K562 (cell line): Measurements from ENCODE around the gene PODN. TPM values are rescaled to one million over a fixed set of nuclear protein-coding genes. Genes with fewer than 3 reads are reported as not detected.

Experiments
- ATAC-seq: fragments of 200-7000 bp; cut with Tn5 transposase; 3 replicates; pipeline ENCODE4 v1.9.1; 2020; ENCODE audit warnings: moderate library complexity
- BruUV-seq: library from RNA; stranded (reverse); fragments of 400-500 nt; replicated peaks from 2 replicates; lab custom pipeline; 2021; lab: Mats Ljungman, UMichigan
- CTCF ChIA-PET: fragments of 300-600 bp; formaldehyde crosslinking; extraction: SDS; loops from one replicate; lab custom pipeline; 2021; ENCODE audit warnings: low intra/inter-chr PET ratio; lab: Yijun Ruan, JAX
- POLR2A ChIA-PET: fragments of 300-600, 350-650 bp; sonication (Branson Sonifier 250); formaldehyde crosslinking; extraction: SDS; loops from one replicate; lab custom pipeline; 2021; ENCODE audit warnings: antibody characterized with exemption, inconsistent platforms; lab: Yijun Ruan, JAX
- DNase-seq, 4 experiments: peaks; one replicate each; pipeline versions ENCODE4 v3.0.0 to v3.0.0-alpha.2; 2011 to 2018; ENCODE audit warnings: low spot score in 3 of 4, mixed read lengths in 3 of 4; ENCODE audit errors: extremely low read depth in 1 of 4
- FAIRE-seq: peaks from 2 replicates; lab custom pipeline; 2011; peaks lifted over from hg19 to GRCh38; lab: Jason Lieb, UNC
- H2AFZ ChIP-seq: 2 replicates; pipeline ENCODE4 v1.6.0; 2011; ENCODE audit warnings: low read depth, low read length, control low read depth, inconsistent platforms
- H3K27ac ChIP-seq: fragments of 200-600 bp; 3 replicates; pipeline ENCODE4 v1.8.0; 2011; ENCODE audit warnings: low read depth, mild to moderate bottlenecking, control low read depth, inconsistent platforms, low read length, moderate library complexity, mixed read lengths; ENCODE audit errors: extremely low read depth
- H3K27me3 ChIP-seq, 2 experiments: fragments of 300-600 bp in 1 of 2; 2 replicates in 1 of 2; 3 replicates in 1 of 2; pipeline versions ENCODE4 v1.6.0 to v1.8.0; 2011; ENCODE audit warnings: inconsistent platforms in 2 of 2, low read length in 2 of 2, mild to moderate bottlenecking in 1 of 2, mixed read lengths in 1 of 2, moderate library complexity in 1 of 2; ENCODE audit not compliant: control insufficient read depth in 2 of 2, insufficient read depth in 2 of 2
- H3K36me3 ChIP-seq: fragments of 300-600 bp; 3 replicates; pipeline ENCODE4 v1.8.0; 2011; ENCODE audit warnings: mild to moderate bottlenecking, low read length, inconsistent platforms; ENCODE audit not compliant: control insufficient read depth, insufficient read depth
- H3K4me1 ChIP-seq, 2 experiments: fragments of 200-600 bp in 1 of 2; replicated peaks in 1 of 2; 2 replicates in 1 of 2; 3 replicates in 1 of 2; pipeline versions ENCODE4 v1.5.1 to v1.8.0; 2011; ENCODE audit warnings: inconsistent platforms in 2 of 2, low read length in 2 of 2, mild to moderate bottlenecking in 1 of 2, mixed read lengths in 1 of 2, moderate library complexity in 1 of 2; ENCODE audit not compliant: control insufficient read depth in 2 of 2, insufficient read depth in 2 of 2
- H3K4me2 ChIP-seq: 2 replicates; pipeline ENCODE4 v1.6.1; 2011; ENCODE audit warnings: low read length, control low read depth, inconsistent platforms, mixed read lengths; ENCODE audit not compliant: insufficient read depth
- H3K4me3 ChIP-seq: fragments of 200-600 bp; sonication (generic), shearing (Covaris generic); 2 replicates; pipeline ENCODE4 v1.5.1; 2016; ENCODE audit warnings: control low read depth, inconsistent platforms
- H3K79me2 ChIP-seq: fragments of 200-600 bp; 3 replicates; pipeline ENCODE4 v1.8.0; 2011; ENCODE audit warnings: low read length, inconsistent platforms; ENCODE audit not compliant: control insufficient read depth, insufficient read depth
- H3K9ac ChIP-seq, 2 experiments: 2 replicates each; pipeline versions ENCODE4 v1.6.0 to v1.6.1; 2011; ENCODE audit warnings: low read depth in 2 of 2, low read length in 2 of 2, control low read depth in 1 of 2, inconsistent platforms in 1 of 2, mild to moderate bottlenecking in 1 of 2, mixed read lengths in 1 of 2; ENCODE audit not compliant: insufficient read depth in 1 of 2
- H3K9me1 ChIP-seq: one replicate; pipeline ENCODE4 v1.6.0; 2011; ENCODE audit warnings: inconsistent platforms, mild to moderate bottlenecking, low read length, moderate library complexity; ENCODE audit not compliant: control insufficient read depth, insufficient read depth
- H3K9me3 ChIP-seq: replicated peaks from 2 replicates; pipeline ENCODE4 v1.5.1; 2011; ENCODE audit warnings: low read depth, low read length, inconsistent platforms; ENCODE audit not compliant: control insufficient read depth, insufficient read depth
- H4K20me1 ChIP-seq: replicated peaks from 2 replicates; pipeline ENCODE4 v1.6.1; 2011; ENCODE audit warnings: low read length, inconsistent platforms, mixed read lengths; ENCODE audit not compliant: control insufficient read depth, insufficient read depth
- DPF2 ChIP-seq: fragments of 450-650 bp; IDR thresholded peaks from 2 replicates; pipeline ENCODE4 v1.6.1; 2016
- HOMEZ ChIP-seq: fragments of 250-450 bp; sonication (Bioruptor Pico); IDR thresholded peaks from 2 replicates; pipeline ENCODE4 v1.4.0; 2020; ENCODE audit warnings: mild to moderate bottlenecking, moderate library complexity
- MTA1 ChIP-seq: fragments of 450-650 bp; IDR thresholded peaks from 2 replicates; pipeline ENCODE4 v1.6.1; 2017; ENCODE audit warnings: borderline replicate concordance
- SMARCA4 ChIP-seq: fragments of 450-650 bp; IDR thresholded peaks from 2 replicates; pipeline ENCODE4 v1.6.1; 2016
- ZBTB7A ChIP-seq: IDR thresholded peaks from 2 replicates; pipeline ENCODE4 v1.6.1; 2011; ENCODE audit warnings: low read depth, mild to moderate bottlenecking, low read length, moderate library complexity, borderline replicate concordance; ENCODE audit not compliant: control insufficient read depth
- WGBS: fragments of 100-300 bp; shearing (Covaris generic); methylation state at CpG from one replicate; pipeline ENCODE4 v1.1.6; 2016; ENCODE audit warnings: low coverage, mixed read lengths; ENCODE audit not compliant: insufficient coverage; ENCODE audit errors: missing lambda C conversion rate; 5-methylcytosine and 5-hydroxymethylcytosine counted together
- in situ Hi-C: fragments of 300-500 bp; cut with MboI; formaldehyde crosslinking; loops from 4 replicates; pipeline ENCODE4 v1.15.0; 2018; ENCODE audit warnings: inconsistent platforms, mixed read lengths
- intact Hi-C: fragments of 100-400 bp; cut with micrococcal nuclease; formaldehyde crosslinking; loops from 2 replicates; pipeline ENCODE4 v1.14.2; 2022
- polyA plus RNA-seq, 8 experiments: library from polyadenylated mRNA; depleted of rRNA in 4 of 8; stranded (reverse) in 5 of 8; unstranded in 3 of 8; fragments of >200 nt; fragmentation: Nextera tagmentation in 2 of 8; fragmentation: Illumina TruSeq in 1 of 8; extraction: Ambion mirVana in 2 of 8; extraction: Trizol in 1 of 8; gene quantifications; 2 replicates each; pipeline versions ENCODE4 v1.2.1 to v1.2.3, GENCODE V29; 2011 to 2014; ENCODE audit warnings: inconsistent platforms in 1 of 8, missing spikeins in 1 of 8
- total RNA-seq, 7 experiments: library from RNA; depleted of rRNA in 6 of 7; stranded (reverse); fragments of >200 nt in 6 of 7; fragmentation: Illumina TruSeq in 2 of 7; extraction: Trizol in 2 of 7; gene quantifications; 2 replicates each; pipeline versions ENCODE4 v1.2.1 to v1.2.3, GENCODE V29; 2011 to 2021; ENCODE audit warnings: low replicate concordance in 1 of 7

Gene PODN
- total and polyA plus RNA-seq, 9 of the 15 experiments (the other 6 are each of a cell fraction or from before 2014, with no cell fraction given): not detected

DNA sequence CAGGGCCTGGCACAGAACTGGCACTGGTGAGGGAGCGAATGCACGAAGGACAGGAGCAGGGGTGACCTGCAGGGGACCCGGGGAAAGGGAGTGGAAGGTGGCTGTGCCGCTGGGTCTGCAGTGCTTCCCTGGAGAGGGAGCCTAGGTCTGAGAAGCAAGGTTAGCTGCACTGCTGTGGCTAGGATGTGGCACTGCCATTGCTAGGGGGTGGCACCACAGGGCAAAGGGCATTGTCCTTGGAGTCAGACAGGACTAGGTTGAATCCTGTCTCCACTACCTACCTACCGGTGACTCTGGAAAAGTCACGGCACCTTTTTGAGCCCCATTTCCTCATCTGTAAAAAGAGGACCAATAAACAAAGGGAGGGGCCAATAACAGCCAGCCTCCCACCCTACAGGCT, 52.1 kb downstream of the PODN start:
- ChIA-PET CTCF (no interaction called here), POLR2A (interaction anchor here (0.6 to 0.7 kb wide), 2 partner anchors 27 to 31 kb away, joined by 3 read pairs; no protein-coding TSS in a partner anchor)
- DNase-seq (no peak), ATAC-seq (no peak)
- no peak overlapping the region for H3K4me3 ChIP-seq
- in situ Hi-C loops: no loop called here
- H3K27ac ChIP-seq: no peak overlapping the region
- 0 out of 2 replicates have a peak, but pooled peaks cover 4% of the 10 kb centered on the region for H3K9me3 ChIP-seq
- H3K4me2 ChIP-seq: no peak overlapping the region
- peaks cover 10% of the 10 kb centered on the region for H4K20me1 ChIP-seq
- H3K27me3 ChIP-seq: peaks cover 11 to 75% of the 10 kb centered on the region in 2 experiments; a peak in 4 of 5 replicates
- H3K4me1 ChIP-seq: peaks cover 0 to 25% of the 10 kb centered on the region in 2 experiments; a peak in 2 of 5 replicates
- TF ChIP-seq ZBTB7A: no peak
- TF ChIP-seq DPF2: no peak
- no peak for TF ChIP-seq MTA1
- TF ChIP-seq HOMEZ (CRISPR knock-in tag): no peak
- TF ChIP-seq SMARCA4: no peak
- TF ChIP-seq, all 486 proteins: peak for 0
- no peak for FAIRE-seq
- 3% methylated on average over 6 of the region's 6 CpGs for WGBS
- BruUV-seq: no TSS peak
- no peaks in the 10 kb centered on the region for H3K9me1 ChIP-seq
- intact Hi-C loops: no loop called here
- H3K79me2 ChIP-seq: no peaks in the 10 kb centered on the region
- no peaks in the 10 kb centered on the region for H3K36me3 ChIP-seq
- H3K9ac ChIP-seq: no peak overlapping the region
- no peak overlapping the region for H2AFZ ChIP-seq
